ENCODE data around the gene RORC. TPM values are rescaled to one million over a fixed set of nuclear protein-coding genes. Genes with fewer than 3 reads are reported as not detected.
A peak's percentile ranks its signal among the peaks of the same experiment; 100 is the strongest.

The RORC gene
- total and polyA plus RNA-seq, 3 donors from 2014 or later, result 30.9 to 70.4 (median 55.4) TPM

DNA sequence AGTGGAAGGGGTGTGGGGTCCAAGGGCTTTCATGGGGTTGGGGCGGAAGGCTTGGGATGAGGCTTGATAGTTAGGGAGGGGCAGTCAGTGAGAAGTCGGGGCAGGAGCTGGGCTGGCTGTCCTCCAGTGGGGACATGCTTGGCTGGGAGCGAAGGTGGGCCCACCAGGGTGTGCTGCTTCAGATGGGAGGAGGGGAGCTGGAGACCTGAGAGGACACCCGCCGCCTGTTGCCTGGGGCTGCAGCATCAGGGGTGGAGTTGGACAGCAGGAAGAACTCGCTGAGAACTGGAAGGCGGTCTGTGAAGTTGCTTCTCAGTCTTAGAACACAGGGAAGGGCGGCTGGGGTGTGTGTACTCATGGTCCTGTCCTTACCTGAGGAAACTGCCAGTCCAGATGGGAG lies 20.3 kb upstream of the RORC start:
- WGBS, 2 donors, result 79 to 84% methylated on average over 6 to 8 of the region's 8 CpGs
- no peak for TF ChIP-seq POLR2A (IDR thresholded peaks at IDR 0.05)
- TF ChIP-seq, protein P1, sequence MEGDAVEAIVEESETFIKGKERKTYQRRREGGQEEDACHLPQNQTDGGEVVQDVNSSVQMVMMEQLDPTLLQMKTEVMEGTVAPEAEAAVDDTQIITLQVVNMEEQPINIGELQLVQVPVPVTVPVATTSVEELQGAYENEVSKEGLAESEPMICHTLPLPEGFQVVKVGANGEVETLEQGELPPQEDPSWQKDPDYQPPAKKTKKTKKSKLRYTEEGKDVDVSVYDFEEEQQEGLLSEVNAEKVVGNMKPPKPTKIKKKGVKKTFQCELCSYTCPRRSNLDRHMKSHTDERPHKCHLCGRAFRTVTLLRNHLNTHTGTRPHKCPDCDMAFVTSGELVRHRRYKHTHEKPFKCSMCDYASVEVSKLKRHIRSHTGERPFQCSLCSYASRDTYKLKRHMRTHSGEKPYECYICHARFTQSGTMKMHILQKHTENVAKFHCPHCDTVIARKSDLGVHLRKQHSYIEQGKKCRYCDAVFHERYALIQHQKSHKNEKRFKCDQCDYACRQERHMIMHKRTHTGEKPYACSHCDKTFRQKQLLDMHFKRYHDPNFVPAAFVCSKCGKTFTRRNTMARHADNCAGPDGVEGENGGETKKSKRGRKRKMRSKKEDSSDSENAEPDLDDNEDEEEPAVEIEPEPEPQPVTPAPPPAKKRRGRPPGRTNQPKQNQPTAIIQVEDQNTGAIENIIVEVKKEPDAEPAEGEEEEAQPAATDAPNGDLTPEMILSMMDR (IDR thresholded peaks at IDR 0.05), result no peak
- no peak for DNase-seq
- Histone ChIP-seq H3K4me3 (no peak overlapping the region), H3K27ac (no peak overlapping the region), H3K4me1 (peaks cover 9% of the 10 kb centered on the region), H3K36me3 (ENCODE audit: low read depth, missing control alignments) (no peaks in the 10 kb centered on the region), H3K27me3 (no peaks in the 10 kb centered on the region), H3K9me3 (no peaks in the 10 kb centered on the region)
- intact Hi-C loops (cut with DNase I; ENCODE audit: low total_unique reads), result no loop called here

DNA sequence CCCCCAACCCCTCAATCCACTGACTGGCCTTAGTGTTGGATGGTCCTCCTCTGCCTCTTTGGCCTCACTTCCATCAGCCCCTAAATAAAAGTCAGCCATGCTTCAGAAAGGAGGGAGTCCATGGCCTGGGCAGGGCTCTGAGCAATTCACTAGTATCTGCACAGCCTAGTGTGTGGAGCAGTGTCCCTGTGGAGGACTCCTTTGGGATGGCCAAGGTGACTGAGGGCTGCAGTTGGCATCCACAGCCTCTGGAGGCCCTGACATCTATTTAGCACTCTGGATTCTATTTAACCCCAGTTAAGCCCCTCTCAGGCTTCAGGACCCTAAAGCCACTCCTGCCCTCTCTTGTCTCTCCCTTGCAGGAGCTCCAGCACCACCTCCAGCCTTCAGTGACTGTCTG lies 18.3 kb upstream of the RORC start:
- Histone ChIP-seq H3K9me3 (no peaks in the 10 kb centered on the region), H3K4me1 (no peaks in the 10 kb centered on the region), H3K36me3 (ENCODE audit: low read depth, missing control alignments) (no peaks in the 10 kb centered on the region), H3K27ac (no peak overlapping the region), H3K27me3 (no peaks in the 10 kb centered on the region), H3K4me3 (no peak overlapping the region)
- DNase-seq, result no peak
- no peak for TF ChIP-seq POLR2A (IDR thresholded peaks at IDR 0.05)
- TF ChIP-seq, protein P1 (IDR thresholded peaks at IDR 0.05), result no peak
- intact Hi-C loops (cut with DNase I; ENCODE audit: low total_unique reads), result no loop called here

DNA sequence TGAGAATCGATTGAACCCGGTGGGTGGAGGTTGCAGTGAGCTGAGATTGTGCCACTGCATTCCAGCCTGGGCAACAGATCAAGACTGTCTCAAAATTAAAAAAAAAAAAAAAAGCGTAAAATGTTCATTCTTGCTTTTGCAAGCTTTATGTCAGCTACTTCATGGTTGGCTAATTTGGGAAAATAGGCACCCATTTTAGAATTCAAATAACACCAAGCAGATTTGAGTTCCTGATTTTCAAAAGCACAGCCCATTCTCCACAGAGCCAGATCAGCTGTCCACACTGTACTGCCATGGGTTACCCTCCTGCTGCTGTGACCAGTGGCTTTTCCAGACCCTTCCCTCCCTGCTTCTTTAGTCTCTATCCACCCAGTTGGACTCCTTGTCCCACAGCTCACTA lies 17.5 kb upstream of the RORC start:
- H3K27me3 ChIP-seq, result no peaks in the 10 kb centered on the region
- intact Hi-C loops (cut with DNase I; ENCODE audit: low total_unique reads), result no loop called here
- H3K9me3 ChIP-seq, result no peaks in the 10 kb centered on the region
- no peaks in the 10 kb centered on the region for H3K4me1 ChIP-seq
- WGBS, 2 donors, result 74 to 84% methylated on average over 3 of the region's 3 CpGs
- no peak overlapping the region for H3K27ac ChIP-seq
- DNase-seq, result no peak
- H3K4me3 ChIP-seq, result no peak overlapping the region
- H3K36me3 ChIP-seq (ENCODE audit: low read depth, missing control alignments), result no peaks in the 10 kb centered on the region
- TF ChIP-seq POLR2A (IDR thresholded peaks at IDR 0.05), result no peak
- TF ChIP-seq, protein P1 (IDR thresholded peaks at IDR 0.05), result no peak

DNA sequence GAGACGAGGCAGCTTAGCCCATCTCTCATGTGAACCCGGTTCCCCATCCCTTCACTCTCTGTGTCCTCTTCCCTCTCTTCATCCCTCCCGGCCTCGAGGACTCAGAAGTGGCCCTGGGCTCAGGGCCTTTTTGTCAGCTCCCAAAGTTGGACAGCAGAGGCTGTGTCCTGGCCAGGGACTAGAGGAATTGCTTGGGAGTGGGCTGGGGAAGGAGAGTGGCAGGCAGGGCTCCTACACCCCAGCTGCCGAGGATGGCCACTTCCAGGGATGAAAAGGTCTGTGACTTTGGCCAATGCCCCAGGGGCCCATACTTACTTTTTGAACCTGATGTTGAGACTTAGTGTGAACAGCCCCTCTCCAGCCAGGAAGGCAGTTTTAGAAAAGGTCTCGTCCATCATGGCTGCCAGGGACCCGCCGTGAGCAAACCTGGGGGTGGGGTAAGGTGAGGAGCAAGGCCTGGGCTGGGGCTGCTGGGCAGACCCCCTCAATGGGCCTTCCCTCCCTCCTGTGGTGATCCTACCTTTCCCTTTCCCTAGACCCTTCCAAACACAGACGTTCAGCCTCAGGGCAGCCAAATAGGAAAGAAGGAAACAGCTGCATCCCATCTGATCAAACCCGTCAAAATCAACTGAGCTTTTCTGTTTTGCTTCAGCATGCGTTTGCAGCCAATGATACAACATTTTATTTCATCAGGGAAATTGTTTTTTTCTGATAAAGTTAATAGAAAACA lies 16.4 kb upstream of the RORC start:
- H3K36me3 ChIP-seq (ENCODE audit: low read depth, missing control alignments), result no peaks in the 10 kb centered on the region

More for the DNA sequence above, 16.4 kb upstream of the RORC start:
- H3K27ac ChIP-seq, result no peak overlapping the region
- no peaks in the 10 kb centered on the region for H3K4me1 ChIP-seq
- peak; percentile 4 for DNase-seq
- no peak overlapping the region for H3K4me3 ChIP-seq
- no peaks in the 10 kb centered on the region for H3K9me3 ChIP-seq
- WGBS, 2 donors, result 64 to 78% methylated on average over 7 to 11 of the region's 11 CpGs
- TF ChIP-seq, protein P1 (IDR thresholded peaks at IDR 0.05), result no peak
- TF ChIP-seq POLR2A (IDR thresholded peaks at IDR 0.05), result no peak
- intact Hi-C loops (cut with DNase I; ENCODE audit: low total_unique reads), result no loop called here
- H3K27me3 ChIP-seq, result no peaks in the 10 kb centered on the region

All from testis (tissue), 3 donors.